Ovary (tissue), 9 donors: ENCODE results near the gene MAPT. TPM values are rescaled to one million over a fixed set of nuclear protein-coding genes. Genes with fewer than 3 reads are reported as not detected.

Experiments used
- DNase-seq, 5 donors: peaks; one replicate each; pipeline ENCODE4 v3.0.0-alpha.2; 2019 to 2020
- H3K27ac ChIP-seq, 2 donors: fragments of 200-600 bp; one replicate each; pipeline versions ENCODE4 v1.5.1 to v1.8.0; 2019 to 2022
- H3K27me3 ChIP-seq: fragments of 200-600 bp; one replicate; pipeline ENCODE4 v1.8.0; 2022
- H3K36me3 ChIP-seq: fragments of 200-600 bp; sonication (generic); one replicate; pipeline ENCODE4 v1.5.1; 2019
- H3K4me1 ChIP-seq: one replicate; pipeline ENCODE4 v1.8.1; 2013; ENCODE audit warnings: mild to moderate bottlenecking, moderate library complexity; ENCODE audit not compliant: insufficient read depth
- H3K4me3 ChIP-seq: fragments of 200-600 bp; sonication (generic); one replicate; pipeline ENCODE4 v1.5.1; 2017
- H3K9me3 ChIP-seq, 2 donors: fragments of 200-600 bp in 1 of 2; sonication (generic) in 1 of 2; one replicate each; pipeline versions ENCODE4 v1.5.1 to v1.8.1; 2013 to 2019; ENCODE audit warnings: mild to moderate bottlenecking in 1 of 2, moderate library complexity in 1 of 2
- EP300 ChIP-seq: sonication (generic); formaldehyde crosslinking; IDR thresholded peaks from one replicate; pipeline ENCODE4 v1.6.1; 2017; ENCODE audit warnings: antibody characterized with exemption
- POLR2A ChIP-seq: fragments of 450-650 bp; IDR thresholded peaks from one replicate; pipeline ENCODE4 v1.6.1; 2017; ENCODE audit warnings: antibody characterized with exemption, mild to moderate bottlenecking, moderate library complexity
- WGBS, 3 donors: extraction: QIAGEN DNeasy Blood & Tissue Kit in 1 of 3; methylation state at CpG; one replicate each; pipeline versions ENCODE4 v1.1.5 to v1.1.7; 2013 to 2017; 5-methylcytosine and 5-hydroxymethylcytosine counted together
- intact Hi-C, 4 donors: fragments of 100-400 bp; cut with DNase I; formaldehyde crosslinking; loops; one replicate each; pipeline versions ENCODE4 v1.11.0 to v1.15.1; 2022 to 2023
- polyA plus RNA-seq, 2 donors: library from polyadenylated mRNA; stranded (reverse); fragments of 200-250 nt in 1 of 2; fragments of 350-450 nt in 1 of 2; fragmentation: Illumina TruSeq in 1 of 2; extraction: RNeasy Lipid Tissue Mini Kit (QIAGEN cat#74804) in 1 of 2; gene quantifications; one replicate each; pipeline ENCODE4 v1.2.3, GENCODE V29; 2013 to 2014
- total RNA-seq, 7 donors: library from RNA; depleted of rRNA in 2 of 7; stranded (reverse); fragments of >200 nt in 2 of 7; fragmentation: NEBNext Ultra II Directional in 3 of 7; extraction: Animal tissue kit (Norgen Biotek cat#: 25700) in 3 of 7; gene quantifications; one replicate each; pipeline versions ENCODE4 v1.1.0 to v1.2.4, GENCODE V29; 2016 to 2023
- TF ChIP-seq, protein P1 (sequence below), 3 donors: fragments of 450-650 bp in 2 of 3; fragments of 200-600 bp in 1 of 3; IDR thresholded peaks; one replicate each; pipeline versions ENCODE4 v1.5.1 to v1.8.0; 2016 to 2022; ENCODE audit warnings: antibody characterized with exemption in 3 of 3, mild to moderate bottlenecking in 1 of 3
- donor health status: DM: no; HTN: no; CAD: no; lungs with moderate emphysema.
- donor health status: DM: no; HTN: no; CAD: no.
- donor health status: Bipolar disorder and iron deficiency.
- donor health status: DM: yes; HTN: yes; CAD: no.
- donor health status: DM: no; HTN: no; CAD: no.
- donor health status: DM: yes; HTN: yes; CAD: no.

The MAPT gene
- total and polyA plus RNA-seq, 9 donors: 0.40 to 2.2 (median 1.1) TPM

DNA sequence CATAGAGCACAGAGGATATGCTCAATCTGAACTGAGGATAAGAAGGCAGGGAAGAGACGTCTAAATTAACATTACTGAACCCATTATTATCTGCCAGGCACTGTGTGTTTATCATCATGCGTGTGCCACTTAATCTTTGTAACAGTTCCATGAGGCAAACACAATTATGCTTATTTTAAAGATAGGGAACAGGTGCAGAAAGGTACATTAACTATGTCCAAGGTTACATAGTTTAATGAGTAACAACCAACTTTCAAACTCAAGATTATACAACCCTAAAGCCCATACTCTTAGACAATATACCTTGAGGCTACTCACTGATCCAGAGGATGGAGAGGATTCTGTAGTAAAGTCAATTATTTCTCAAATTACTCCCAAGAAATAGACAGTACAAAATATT lies 147.9 kb downstream of the MAPT start:
- no peaks in the 10 kb centered on the region for H3K9me3 ChIP-seq
- DNase-seq: no peak
- H3K4me3 ChIP-seq: no peak overlapping the region
- H3K4me1 ChIP-seq: peaks cover 4% of the 10 kb centered on the region
- 76 to 92% (median 78%) methylated on average over 2 of the region's 2 CpGs for WGBS, 3 donors
- intact Hi-C loops: loop anchor here in 2 of 4 donors (10.0 kb wide), 1 partner anchor 153 kb away; the partner anchor contains the start of gene KANSL1 (in 2 of the 2)
- TF ChIP-seq, protein P1, sequence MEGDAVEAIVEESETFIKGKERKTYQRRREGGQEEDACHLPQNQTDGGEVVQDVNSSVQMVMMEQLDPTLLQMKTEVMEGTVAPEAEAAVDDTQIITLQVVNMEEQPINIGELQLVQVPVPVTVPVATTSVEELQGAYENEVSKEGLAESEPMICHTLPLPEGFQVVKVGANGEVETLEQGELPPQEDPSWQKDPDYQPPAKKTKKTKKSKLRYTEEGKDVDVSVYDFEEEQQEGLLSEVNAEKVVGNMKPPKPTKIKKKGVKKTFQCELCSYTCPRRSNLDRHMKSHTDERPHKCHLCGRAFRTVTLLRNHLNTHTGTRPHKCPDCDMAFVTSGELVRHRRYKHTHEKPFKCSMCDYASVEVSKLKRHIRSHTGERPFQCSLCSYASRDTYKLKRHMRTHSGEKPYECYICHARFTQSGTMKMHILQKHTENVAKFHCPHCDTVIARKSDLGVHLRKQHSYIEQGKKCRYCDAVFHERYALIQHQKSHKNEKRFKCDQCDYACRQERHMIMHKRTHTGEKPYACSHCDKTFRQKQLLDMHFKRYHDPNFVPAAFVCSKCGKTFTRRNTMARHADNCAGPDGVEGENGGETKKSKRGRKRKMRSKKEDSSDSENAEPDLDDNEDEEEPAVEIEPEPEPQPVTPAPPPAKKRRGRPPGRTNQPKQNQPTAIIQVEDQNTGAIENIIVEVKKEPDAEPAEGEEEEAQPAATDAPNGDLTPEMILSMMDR (IDR thresholded peaks at IDR 0.05): no peak
- TF ChIP-seq EP300 (no peak), POLR2A (no peak)
- H3K27me3 ChIP-seq: no peaks in the 10 kb centered on the region
- H3K27ac ChIP-seq: no peak overlapping the region
- H3K36me3 ChIP-seq: no peaks in the 10 kb centered on the region

DNA sequence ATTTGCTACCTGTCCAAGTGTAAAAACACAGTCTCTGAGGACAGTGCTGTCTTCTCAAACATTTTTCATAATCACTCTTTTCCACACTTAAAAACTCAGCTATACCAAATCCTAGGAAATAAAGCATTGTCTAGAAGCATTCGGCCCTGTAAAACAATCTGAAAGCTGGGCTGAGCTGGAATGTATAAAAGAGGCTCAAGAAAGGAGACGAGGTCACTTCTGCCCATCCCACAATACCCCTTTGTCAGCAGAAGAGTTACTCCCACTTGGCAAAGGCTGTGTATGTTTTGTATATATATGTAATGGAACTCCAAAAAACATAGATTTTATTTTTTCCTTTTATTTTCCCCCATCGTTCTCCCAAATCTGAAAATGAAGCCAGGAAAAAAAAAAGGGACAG lies 148.6 kb downstream of the MAPT start:
- H3K9me3 ChIP-seq: no peaks in the 10 kb centered on the region
- TF ChIP-seq EP300 (no peak), POLR2A (no peak)
- TF ChIP-seq, protein P1 (IDR thresholded peaks at IDR 0.05): no peak
- no peak overlapping the region for H3K27ac ChIP-seq
- DNase-seq: no peak
- no peak overlapping the region for H3K4me3 ChIP-seq
- no peaks in the 10 kb centered on the region for H3K27me3 ChIP-seq
- peaks cover 4% of the 10 kb centered on the region for H3K4me1 ChIP-seq
- WGBS, 3 donors: 65 to 75% (median 71%) methylated on average over 3 of the region's 3 CpGs
- intact Hi-C loops: loop anchor here in 3 of 4 donors (1.0 to 10.0 kb wide), 2 partner anchors 152 to 170 kb away; partner anchors contain the start of gene KANSL1 (in 2 of the 3)
- no peaks in the 10 kb centered on the region for H3K36me3 ChIP-seq

DNA sequence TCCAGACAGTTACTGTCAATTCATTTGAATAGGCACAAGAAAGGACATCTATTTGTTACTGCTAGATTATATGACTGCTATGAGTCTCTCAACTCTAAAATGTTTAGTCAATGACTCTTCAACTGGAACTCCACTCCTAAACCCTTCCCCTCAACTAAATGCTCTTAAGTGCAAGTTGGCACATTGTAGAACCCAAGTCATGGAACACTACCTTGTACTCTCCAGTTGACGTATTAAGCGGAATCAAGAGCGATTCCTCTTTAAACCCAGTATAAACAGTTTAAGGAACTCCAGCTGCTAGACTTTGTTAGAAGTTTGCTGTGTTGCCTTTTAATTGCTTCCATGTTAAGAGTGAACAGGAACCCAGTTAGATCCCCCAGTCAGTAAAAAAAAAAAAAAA lies 149.3 kb downstream of the MAPT start:
- Histone ChIP-seq H3K4me3 (no peak overlapping the region), H3K9me3 (no peaks in the 10 kb centered on the region), H3K27me3 (no peaks in the 10 kb centered on the region), H3K4me1 (peaks cover 4% of the 10 kb centered on the region), H3K27ac (peak overlapping the region in 1 of 2 donors; percentile 29), H3K36me3 (no peaks in the 10 kb centered on the region)
- intact Hi-C loops: loop anchor here in 3 of 4 donors (1.0 to 10.0 kb wide), 3 partner anchors 149 to 170 kb away; partner anchors contain the start of gene KANSL1 (in 3 of the 3)
- TF ChIP-seq EP300: no peak
- TF ChIP-seq, protein P1 (IDR thresholded peaks at IDR 0.05): no peak
- no peak for TF ChIP-seq POLR2A
- 87 to 93% (median 92%) methylated on average over 3 of the region's 3 CpGs for WGBS, 3 donors
- DNase-seq: no peak

DNA sequence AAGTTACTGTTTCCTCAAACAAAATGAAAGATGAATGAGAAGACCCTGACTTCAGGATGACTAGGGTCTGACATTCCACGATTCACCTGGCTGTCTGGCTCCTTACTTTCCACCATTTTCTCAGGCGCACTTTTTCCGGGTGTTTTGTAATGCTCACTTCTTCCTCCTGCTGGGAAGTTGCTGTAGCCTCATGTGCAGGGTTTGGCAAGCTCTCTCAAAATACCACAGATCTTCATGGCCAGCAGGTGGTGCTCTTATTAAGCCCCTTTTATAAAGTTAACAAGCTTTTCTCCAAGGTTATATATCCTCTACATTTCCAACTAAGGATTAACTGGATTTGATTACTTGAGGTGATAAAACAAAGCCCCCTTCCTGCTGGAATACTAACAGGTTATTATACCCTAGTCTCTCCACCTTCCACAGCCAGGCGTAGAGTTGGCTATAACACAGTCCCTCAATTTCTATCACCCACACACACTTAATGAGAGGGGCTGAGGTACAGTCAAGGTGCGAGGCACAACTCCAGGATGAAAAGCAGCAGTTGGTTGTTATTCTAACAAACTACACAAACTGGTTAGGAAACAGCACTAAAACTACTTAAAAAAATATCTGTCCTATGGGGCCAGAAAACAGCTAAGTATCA lies 150.1 kb downstream of the MAPT start:
- 38 to 40% (median 39%) methylated on average over 5 of the region's 5 CpGs for WGBS, 3 donors

More for the DNA sequence above, 150.1 kb downstream of the MAPT start:
- peak; percentile 64 to 88 (median 74) for DNase-seq
- H3K36me3 ChIP-seq: no peaks in the 10 kb centered on the region
- peak overlapping the region in 1 of 2 donors; percentile 29 for H3K27ac ChIP-seq
- peaks cover 4% of the 10 kb centered on the region for H3K4me1 ChIP-seq
- no peaks in the 10 kb centered on the region for H3K9me3 ChIP-seq
- no peak overlapping the region for H3K4me3 ChIP-seq
- no peaks in the 10 kb centered on the region for H3K27me3 ChIP-seq
- intact Hi-C loops: loop anchor here in 3 of 4 donors (2.0 to 10.0 kb wide), 2 partner anchors 148 to 150 kb away; partner anchors contain the start of gene KANSL1 (in 3 of the 3)
- TF ChIP-seq POLR2A (no peak), EP300 (no peak)
- TF ChIP-seq, protein P1 (IDR thresholded peaks at IDR 0.05): peak; percentile 64 to 94 (median 94)
